ENCODE results near the gene HMBS.
A peak's percentile ranks its signal among the peaks of the same experiment; 100 is the strongest.

GRCh38 chr11:119091178-119091577 lies 6.5 kb downstream of the HMBS start:
- TF ChIP-seq POLR2A (IDR thresholded peaks at IDR 0.05; ENCODE audit: control extremely low read depth in 1 of 2, low read depth in 2 of 2, low read length in 2 of 2) (peak in 1 of 2 experiments; percentile 54; a peak in 1 of 3 replicates), CTCF (IDR thresholded peaks at IDR 0.05; ENCODE audit: control extremely low read depth in 1 of 3, insufficient read depth in 1 of 3, low read depth in 1 of 3, low read length in 3 of 3) (no peak), USF2 (IDR thresholded peaks at IDR 0.05; ENCODE audit: low read length) (no peak)
